Measurements from ENCODE around the gene USP54. TPM values are rescaled to one million over a fixed set of nuclear protein-coding genes. Genes with fewer than 3 reads are reported as not detected.

The USP54 gene
- total and polyA plus RNA-seq, 2 of the 13 experiments (the other 11 are each of a cell fraction or from before 2014, with no cell fraction given) = 18.1 to 25.0 TPM

DNA sequence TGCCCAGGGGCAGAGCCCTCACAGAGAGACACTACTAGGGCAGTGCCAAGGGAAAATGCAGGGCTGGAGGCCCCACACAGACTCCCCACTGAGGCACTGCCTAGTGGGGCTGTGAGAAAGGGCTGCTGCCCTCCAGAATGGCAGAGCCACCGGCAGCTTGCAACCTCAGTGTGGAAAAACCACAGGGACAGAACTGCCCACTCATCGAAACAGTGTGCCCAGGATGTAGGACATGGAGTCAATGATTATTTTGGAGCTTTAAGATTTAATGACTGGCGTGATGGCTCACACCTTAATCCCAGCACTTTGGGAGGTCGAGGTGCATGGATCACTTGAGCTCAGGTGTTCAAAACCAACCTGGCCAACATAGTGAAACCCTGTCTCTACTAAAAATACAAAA, 130.2 kb downstream of the USP54 start:
- Histone ChIP-seq H3K36me3 (replicated peaks in 1 of 2; ENCODE audit: control insufficient read depth in 1 of 2, insufficient read depth in 2 of 2, low read length in 2 of 2) (no peaks in the 10 kb centered on the region; a peak in 1 of 5 replicates), H2AFZ (ENCODE audit: low read length) (no peak overlapping the region), H3K4me3 (replicated peaks in 1 of 3; ENCODE audit: insufficient read depth in 1 of 3, low read depth in 2 of 3, low read length in 3 of 3) (no peak overlapping the region), H3K27ac (ENCODE audit: extremely low read length, insufficient read depth, low read length) (no peak overlapping the region), H3K27me3 (ENCODE audit: control insufficient read depth in 1 of 2, insufficient read depth in 2 of 2, low read length in 2 of 2) (no peaks in the 10 kb centered on the region), H3K79me2 (ENCODE audit: insufficient read depth, low read length) (no peaks in the 10 kb centered on the region), H4K20me1 (ENCODE audit: insufficient read depth, low read length) (no peaks in the 10 kb centered on the region), H3K4me2 (ENCODE audit: low read depth, low read length) (no peak overlapping the region), H3K9ac (ENCODE audit: insufficient read depth, low read depth, low read length) (no peak overlapping the region), H3K9me3 (ENCODE audit: low read length) (no peaks in the 10 kb centered on the region), H3K4me1 (ENCODE audit: insufficient read depth, low read length) (no peaks in the 10 kb centered on the region)
- ChIA-PET POLR2A (no interaction called here), CTCF (ENCODE audit: low intra/inter-chr PET ratio, low total read pairs) (no interaction called here)
- in situ Hi-C loops (cut with HindIII; ENCODE audit: extremely low pct_ligation_motif_present, low pct_unique_long_range_greater_than_20kb) = no loop called here
- 91% methylated on average over 4 of the region's 4 CpGs for whole genome bisulfite sequencing (ENCODE audit: low lambda C conversion rate)
- ATAC-seq (no peak), FAIRE-seq (no peak), DNase-seq (ENCODE audit: low spot score) (no peak)
- intact Hi-C loops (cut with micrococcal nuclease; ENCODE audit: unreplicated experiment) = no loop called here
- no TSS peak for BruUV-seq (replicated peaks)
- TF ChIP-seq MAFK (conservative IDR thresholded peaks at IDR 0.05 in 1 of 2, IDR thresholded peaks at IDR 0.05 in 1 of 2; ENCODE audit: low read length in 2 of 2) (peak; percentile 50 to 60; a peak in 3 of 4 replicates), MAFF (IDR thresholded peaks at IDR 0.05; ENCODE audit: low read depth, low read length) (0 out of 2 replicates have a peak, but pooled peaks have one; percentile 31), HNRNPL (IDR thresholded peaks at IDR 0.05; ENCODE audit: low read depth, low read length) (no peak), SRF (IDR thresholded peaks at IDR 0.05; ENCODE audit: low read depth, low read length) (no peak)

DNA sequence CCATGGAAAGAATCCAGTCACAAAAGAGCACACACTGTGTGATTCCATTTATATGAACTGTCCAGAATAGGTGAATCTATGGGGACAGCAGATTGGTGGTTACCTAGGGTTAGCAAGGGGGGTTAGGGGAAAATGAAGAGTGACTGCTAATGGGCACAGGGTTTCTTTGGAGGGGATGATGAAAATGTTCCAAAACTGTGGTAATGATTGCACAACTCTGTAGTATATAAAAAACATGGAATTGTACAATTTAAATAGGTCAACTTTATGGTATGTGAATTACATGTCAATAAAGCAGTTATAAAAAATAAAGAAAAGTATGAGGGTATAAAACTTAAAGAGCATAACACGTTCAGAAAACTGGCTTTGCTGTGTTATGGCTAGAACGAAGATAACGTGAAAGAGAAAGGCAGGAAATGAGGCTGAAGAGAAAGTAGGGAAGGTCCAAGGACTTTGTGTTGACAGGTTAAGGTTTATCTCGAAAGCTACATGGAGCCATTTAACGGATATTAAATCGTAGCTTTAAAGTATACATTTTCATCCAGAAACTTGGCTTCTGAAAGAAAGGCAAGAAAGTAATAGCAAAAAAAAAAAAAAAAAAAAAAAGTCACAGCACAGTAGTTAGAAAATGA, 131.3 kb downstream of the USP54 start:
- BruUV-seq (replicated peaks) = no TSS peak
- CTCF ChIA-PET (ENCODE audit: low intra/inter-chr PET ratio, low total read pairs) = no interaction called here
- 94% methylated on average over 6 of the region's 6 CpGs for WGBS (ENCODE audit: low lambda C conversion rate)
- Histone ChIP-seq H3K4me2 (ENCODE audit: low read depth, low read length) (no peak overlapping the region), H3K4me3 (replicated peaks in 1 of 3; ENCODE audit: insufficient read depth in 1 of 3, low read depth in 2 of 3, low read length in 3 of 3) (no peak overlapping the region), H3K27ac (ENCODE audit: extremely low read length, insufficient read depth, low read length) (no peak overlapping the region), H3K36me3 (replicated peaks in 1 of 2; ENCODE audit: control insufficient read depth in 1 of 2, insufficient read depth in 2 of 2, low read length in 2 of 2) (no peaks in the 10 kb centered on the region), H3K27me3 (ENCODE audit: control insufficient read depth in 1 of 2, insufficient read depth in 2 of 2, low read length in 2 of 2) (no peaks in the 10 kb centered on the region), H3K79me2 (ENCODE audit: insufficient read depth, low read length) (no peaks in the 10 kb centered on the region), H2AFZ (ENCODE audit: low read length) (no peak overlapping the region), H3K9me3 (ENCODE audit: low read length) (no peaks in the 10 kb centered on the region), H3K4me1 (ENCODE audit: insufficient read depth, low read length) (no peaks in the 10 kb centered on the region), H4K20me1 (ENCODE audit: insufficient read depth, low read length) (no peaks in the 10 kb centered on the region), H3K9ac (ENCODE audit: insufficient read depth, low read depth, low read length) (no peak overlapping the region)
- FAIRE-seq = no peak
- in situ Hi-C loops (cut with HindIII; ENCODE audit: extremely low pct_ligation_motif_present, low pct_unique_long_range_greater_than_20kb) = no loop called here
- intact Hi-C loops (cut with micrococcal nuclease; ENCODE audit: unreplicated experiment) = no loop called here
- TF ChIP-seq REST (IDR thresholded peaks at IDR 0.05; ENCODE audit: borderline replicate concordance in 1 of 2, low read depth in 1 of 2, low read length in 2 of 2) (no peak), CEBPB (IDR thresholded peaks at IDR 0.05; ENCODE audit: borderline replicate concordance, low read depth, low read length) (peak; percentile 45; the same call in 1 of the 2 replicates), ZNF784 (CRISPR knock-in tag; IDR thresholded peaks at IDR 0.05; ENCODE audit: borderline replicate concordance) (no peak)
- POLR2A ChIA-PET = no interaction called here
- ATAC-seq = no peak
- no peak for DNase-seq (ENCODE audit: low spot score)
